HCT116 (cell line): ENCODE measurements around the gene EIPR1. TPM values are rescaled to one million over a fixed set of nuclear protein-coding genes. Genes with fewer than 3 reads are reported as not detected.

ENCODE experiments used
- ATAC-seq: fragments of 200-7000 bp; cut with Tn5 transposase; 2 replicates; pipeline ENCODE4 v1.9.1; 2020; ENCODE audit warnings: mild to moderate bottlenecking, moderate library complexity
- BruUV-seq: library from RNA; stranded (reverse); fragments of 400-500 nt; replicated peaks from 2 replicates; lab custom pipeline; 2021; lab: Mats Ljungman, UMichigan
- CTCF ChIA-PET: fragments of 300-600 bp; sonication (Branson Sonifier 250); formaldehyde crosslinking; loops from one replicate; lab custom pipeline; 2021; ENCODE audit warnings: antibody characterized with exemption; lab: Charles Lee
- POLR2A ChIA-PET: fragments of 300-600, 350-600 bp; sonication (Branson Sonifier 250); formaldehyde crosslinking; loops from one replicate; lab custom pipeline; 2021; ENCODE audit warnings: antibody characterized with exemption; lab: Charles Lee
- RAD21 ChIA-PET, 2 experiments: fragments of 300-600 bp; sonication (Branson Sonifier 250); formaldehyde crosslinking; loops; one replicate each; lab custom pipeline; 2023; ENCODE audit warnings: low total read pairs in 2 of 2; ENCODE audit not compliant: uncharacterized antibody in 2 of 2, unreplicated experiment in 2 of 2, low non-redundant PET in 1 of 2; lab: Charles Lee
- DNase-seq: peaks from one replicate; pipeline ENCODE4 v3.0.0-alpha.2; 2010; ENCODE audit warnings: low read depth, low spot score
- H2AFZ ChIP-seq: fragments of 200-600 bp; shearing (Covaris generic), sonication (generic); 2 replicates; pipeline ENCODE4 v1.6.1; 2017; ENCODE audit warnings: low read depth, mixed run types, mixed read lengths, antibody characterized with exemption, low read length; ENCODE audit not compliant: poor library complexity, severe bottlenecking
- H3K27ac ChIP-seq: 2 replicates; pipeline ENCODE4 v1.5.1; 2012; ENCODE audit warnings: low read depth, low read length
- H3K27me3 ChIP-seq: fragments of 200-600 bp; sonication (generic); 2 replicates; pipeline ENCODE4 v1.6.1; 2016; ENCODE audit warnings: mixed run types, low read length, mixed read lengths; ENCODE audit not compliant: insufficient read depth
- H3K36me3 ChIP-seq, 2 experiments: fragments of 200-500 bp in 1 of 2; fragments of 200-600 bp in 1 of 2; sonication (Bioruptor generic) in 1 of 2; sonication (generic) in 1 of 2; 2 replicates each; pipeline versions ENCODE4 v1.5.1 to v1.6.1; 2014 to 2016; ENCODE audit warnings: low read length in 2 of 2, inconsistent platforms in 1 of 2, mixed read lengths in 1 of 2, mixed run types in 1 of 2; ENCODE audit not compliant: insufficient read depth in 2 of 2, control insufficient read depth in 1 of 2
- H3K4me1 ChIP-seq, 2 experiments: fragments of 200-600 bp in 1 of 2; sonication (generic) in 1 of 2; 2 replicates each; pipeline versions ENCODE4 v1.5.1 to v1.6.1; 2012 to 2017; ENCODE audit warnings: low read length in 2 of 2, inconsistent platforms in 1 of 2, mild to moderate bottlenecking in 1 of 2, mixed read lengths in 1 of 2, mixed run types in 1 of 2, moderate library complexity in 1 of 2; ENCODE audit not compliant: insufficient read depth in 2 of 2, control insufficient read depth in 1 of 2
- H3K4me2 ChIP-seq: fragments of 200-600 bp; sonication (generic); 2 replicates; pipeline ENCODE4 v1.6.1; 2017; ENCODE audit warnings: mixed run types, low read length, mixed read lengths
- H3K4me3 ChIP-seq, 2 experiments: fragments of 200-600 bp in 1 of 2; sonication (generic) in 1 of 2; replicated peaks in 1 of 2; 2 replicates each; pipeline ENCODE4 v1.5.1; 2011 to 2016; ENCODE audit warnings: low read length in 2 of 2, control low read depth in 1 of 2, low read depth in 1 of 2, mild to moderate bottlenecking in 1 of 2, mixed read lengths in 1 of 2, mixed run types in 1 of 2
- H3K79me2 ChIP-seq: fragments of 200-600 bp; sonication (generic); 2 replicates; pipeline ENCODE4 v1.6.1; 2017; ENCODE audit warnings: mild to moderate bottlenecking, mixed run types, low read length, moderate library complexity, mixed read lengths; ENCODE audit not compliant: insufficient read depth
- H3K9ac ChIP-seq: fragments of 200-600 bp; sonication (generic); 2 replicates; pipeline ENCODE4 v1.6.1; 2016; ENCODE audit warnings: low read length, mixed read lengths
- H3K9me2 ChIP-seq: fragments of 200-600 bp; sonication (generic), shearing (Covaris generic); 2 replicates; pipeline ENCODE4 v1.6.1; 2017; ENCODE audit warnings: mixed run types, mild to moderate bottlenecking, moderate library complexity; ENCODE audit not compliant: insufficient read depth
- H3K9me3 ChIP-seq, 2 experiments: fragments of 200-500 bp in 1 of 2; fragments of 200-600 bp in 1 of 2; sonication (Bioruptor generic) in 1 of 2; sonication (generic) in 1 of 2; 2 replicates each; pipeline ENCODE4 v1.6.1; 2014 to 2017; ENCODE audit warnings: low read length in 2 of 2, mixed read lengths in 2 of 2, inconsistent platforms in 1 of 2, low read depth in 1 of 2, mild to moderate bottlenecking in 1 of 2, mixed run types in 1 of 2, moderate library complexity in 1 of 2; ENCODE audit not compliant: control insufficient read depth in 1 of 2, insufficient read depth in 1 of 2
- H4K20me1 ChIP-seq: fragments of 200-600 bp; sonication (generic), shearing (Covaris generic); 2 replicates; pipeline ENCODE4 v1.6.1; 2017; ENCODE audit warnings: mixed run types, mild to moderate bottlenecking, moderate library complexity; ENCODE audit not compliant: insufficient read depth
- CEBPB ChIP-seq: IDR thresholded peaks from 2 replicates; pipeline ENCODE4 v1.6.1; 2012; ENCODE audit warnings: low read depth
- EGR1 ChIP-seq: IDR thresholded peaks from 2 replicates; pipeline ENCODE4 v1.6.1; 2012; ENCODE audit warnings: low read depth
- EZH2phosphoT487 ChIP-seq: fragments of 200-600 bp; IDR thresholded peaks from 2 replicates; pipeline ENCODE4 v1.6.1; 2018; ENCODE audit warnings: antibody characterized with exemption, borderline replicate concordance
- FOSL1 ChIP-seq: IDR thresholded peaks from 2 replicates; pipeline ENCODE4 v1.6.1; 2012; ENCODE audit warnings: low read depth
- POLR2A ChIP-seq: IDR thresholded peaks from 2 replicates; pipeline ENCODE4 v1.7.0; 2011; ENCODE audit warnings: borderline replicate concordance; ENCODE audit not compliant: insufficient read depth, insufficient read length; ENCODE audit errors: extremely low read depth
- POLR2AphosphoS5 ChIP-seq: IDR thresholded peaks from 2 replicates; pipeline ENCODE4 v1.6.1; 2011; ENCODE audit warnings: mild to moderate bottlenecking, low read depth, low read length, moderate library complexity
- SP1 ChIP-seq: IDR thresholded peaks from 2 replicates; pipeline ENCODE4 v1.6.1; 2012; ENCODE audit warnings: low read depth
- SRF ChIP-seq: IDR thresholded peaks from 2 replicates; pipeline ENCODE4 v1.6.1; 2012; ENCODE audit warnings: low read depth
- TCF7L2 ChIP-seq: IDR thresholded peaks from 2 replicates; pipeline ENCODE4 v1.7.0; 2011; ENCODE audit warnings: borderline replicate concordance, inconsistent platforms; ENCODE audit not compliant: insufficient read depth, insufficient read length; ENCODE audit errors: extremely low read depth
- intact Hi-C: fragments of 100-400 bp; cut with micrococcal nuclease; formaldehyde crosslinking; loops from 2 replicates; pipeline ENCODE4 v1.10.0; 2022
- total RNA-seq: library from RNA; stranded (reverse); gene quantifications from one replicate; pipeline ENCODE4 v1.2.1, GENCODE V29; 2021; ENCODE audit not compliant: unreplicated experiment
- TF ChIP-seq, protein P1 (sequence below): IDR thresholded peaks from 2 replicates; pipeline ENCODE4 v1.6.1; 2011; ENCODE audit warnings: mild to moderate bottlenecking, low read length, moderate library complexity; ENCODE audit not compliant: insufficient replicate concordance; ENCODE audit errors: extremely low read depth
- TF ChIP-seq, protein P2 (sequence below), 3 experiments: fragments of 200-600 bp in 1 of 3; sonication (generic) in 1 of 3; IDR thresholded peaks in 2 of 3; conservative IDR thresholded peaks in 1 of 3; 2 replicates each; pipeline ENCODE4 v1.5.1; 2012 to 2017; ENCODE audit warnings: low read depth in 2 of 3, low read length in 2 of 3, antibody characterized with exemption in 1 of 3, borderline replicate concordance in 1 of 3, control low read depth in 1 of 3, mild to moderate bottlenecking in 1 of 3, mixed read lengths in 1 of 3, mixed run types in 1 of 3, moderate library complexity in 1 of 3; ENCODE audit not compliant: insufficient read depth in 1 of 3

EIPR1 gene
- total RNA-seq, 1 experiment from 2014 or later, result 36.9 TPM

DNA sequence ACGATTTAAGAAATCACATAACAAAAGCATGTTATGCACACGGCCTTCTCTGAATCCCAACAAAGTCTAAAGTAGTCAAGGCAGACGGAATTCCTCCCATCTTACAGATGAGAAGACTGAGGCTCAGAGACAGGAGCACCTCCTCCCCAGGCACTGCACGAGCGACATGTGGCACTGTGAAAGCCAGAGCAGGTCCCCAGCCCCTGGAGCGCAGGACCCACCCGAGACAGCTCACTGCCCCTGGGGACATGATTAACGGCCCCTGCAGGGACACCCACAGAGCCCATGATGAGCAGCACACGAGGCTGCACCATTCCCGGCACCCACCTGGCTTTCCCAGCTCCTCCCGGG lies 53.6 kb downstream of the EIPR1 start:
- Histone ChIP-seq H3K36me3 (0 out of 4 replicates have a peak, but pooled peaks cover 0 to 2% of the 10 kb centered on the region in 2 experiments), H2AFZ (no peak overlapping the region)
- no peak for TF ChIP-seq SRF
- TF ChIP-seq POLR2A, result no peak
- TF ChIP-seq POLR2AphosphoS5, result no peak
- TF ChIP-seq SP1, result no peak
- no peak for TF ChIP-seq EZH2phosphoT487
- TF ChIP-seq EGR1, result no peak
- TF ChIP-seq CEBPB, result no peak
- TF ChIP-seq, protein P1, sequence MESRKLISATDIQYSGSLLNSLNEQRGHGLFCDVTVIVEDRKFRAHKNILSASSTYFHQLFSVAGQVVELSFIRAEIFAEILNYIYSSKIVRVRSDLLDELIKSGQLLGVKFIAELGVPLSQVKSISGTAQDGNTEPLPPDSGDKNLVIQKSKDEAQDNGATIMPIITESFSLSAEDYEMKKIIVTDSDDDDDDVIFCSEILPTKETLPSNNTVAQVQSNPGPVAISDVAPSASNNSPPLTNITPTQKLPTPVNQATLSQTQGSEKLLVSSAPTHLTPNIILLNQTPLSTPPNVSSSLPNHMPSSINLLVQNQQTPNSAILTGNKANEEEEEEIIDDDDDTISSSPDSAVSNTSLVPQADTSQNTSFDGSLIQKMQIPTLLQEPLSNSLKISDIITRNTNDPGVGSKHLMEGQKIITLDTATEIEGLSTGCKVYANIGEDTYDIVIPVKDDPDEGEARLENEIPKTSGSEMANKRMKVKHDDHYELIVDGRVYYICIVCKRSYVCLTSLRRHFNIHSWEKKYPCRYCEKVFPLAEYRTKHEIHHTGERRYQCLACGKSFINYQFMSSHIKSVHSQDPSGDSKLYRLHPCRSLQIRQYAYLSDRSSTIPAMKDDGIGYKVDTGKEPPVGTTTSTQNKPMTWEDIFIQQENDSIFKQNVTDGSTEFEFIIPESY, result no peak
- TF ChIP-seq, protein P2, sequence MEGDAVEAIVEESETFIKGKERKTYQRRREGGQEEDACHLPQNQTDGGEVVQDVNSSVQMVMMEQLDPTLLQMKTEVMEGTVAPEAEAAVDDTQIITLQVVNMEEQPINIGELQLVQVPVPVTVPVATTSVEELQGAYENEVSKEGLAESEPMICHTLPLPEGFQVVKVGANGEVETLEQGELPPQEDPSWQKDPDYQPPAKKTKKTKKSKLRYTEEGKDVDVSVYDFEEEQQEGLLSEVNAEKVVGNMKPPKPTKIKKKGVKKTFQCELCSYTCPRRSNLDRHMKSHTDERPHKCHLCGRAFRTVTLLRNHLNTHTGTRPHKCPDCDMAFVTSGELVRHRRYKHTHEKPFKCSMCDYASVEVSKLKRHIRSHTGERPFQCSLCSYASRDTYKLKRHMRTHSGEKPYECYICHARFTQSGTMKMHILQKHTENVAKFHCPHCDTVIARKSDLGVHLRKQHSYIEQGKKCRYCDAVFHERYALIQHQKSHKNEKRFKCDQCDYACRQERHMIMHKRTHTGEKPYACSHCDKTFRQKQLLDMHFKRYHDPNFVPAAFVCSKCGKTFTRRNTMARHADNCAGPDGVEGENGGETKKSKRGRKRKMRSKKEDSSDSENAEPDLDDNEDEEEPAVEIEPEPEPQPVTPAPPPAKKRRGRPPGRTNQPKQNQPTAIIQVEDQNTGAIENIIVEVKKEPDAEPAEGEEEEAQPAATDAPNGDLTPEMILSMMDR (IDR thresholded peaks at IDR 0.05 in 2 of 3, conservative IDR thresholded peaks at IDR 0.05 in 1 of 3; ENCODE audit: borderline replicate concordance in 1 of 3, insufficient read depth in 1 of 3, low read depth in 2 of 3, low read length in 2 of 3), result no peak
- no peak for TF ChIP-seq FOSL1
- TF ChIP-seq TCF7L2, result no peak
- TF ChIP-seq, all 23 proteins: peak for 0
- Histone ChIP-seq H3K9me3 (no peaks in the 10 kb centered on the region), H3K4me3 (no peak overlapping the region), H3K9ac (no peak overlapping the region), H3K4me2 (no peak overlapping the region), H3K9me2 (no peaks in the 10 kb centered on the region), H4K20me1 (no peaks in the 10 kb centered on the region), H3K79me2 (peaks cover 3% of the 10 kb centered on the region; the same call in 1 of the 2 replicates), H3K4me1 (no peaks in the 10 kb centered on the region), H3K27ac (no peak overlapping the region), H3K27me3 (no peaks in the 10 kb centered on the region)
- ChIA-PET POLR2A (no interaction called here), RAD21 (no interaction called here), CTCF (no interaction called here)
- no TSS peak for BruUV-seq
- DNase-seq, result no peak
- no peak for ATAC-seq
- intact Hi-C loops, result no loop called here
